ENCODE data around the gene S100A13.

- no peak for TF ChIP-seq POLR2A (IDR thresholded peaks at IDR 0.05)
- no peak for TF ChIP-seq CTCF (IDR thresholded peaks at IDR 0.05)
- no peak for TF ChIP-seq EP300 (IDR thresholded peaks at IDR 0.05)
- TF ChIP-seq POLR2AphosphoS5 (IDR thresholded peaks at IDR 0.05) = no peak
These were observed 43.1 kb upstream of the S100A13 start for GRCh38 chr1:153670257-153670858.
